HG02840 (cell line): ENCODE data around the gene LRRC8B.
"Not testable (repeated sequence)": the region's sequence is repeated elsewhere in the genome, so short reads cannot be mapped to it uniquely, and the experiment has no call there.

ENCODE experiments used
- ATAC-seq: cut with Tn5 transposase; IDR thresholded peaks from one replicate; pipeline ENCODE4 v1.9.1; 2021; ENCODE audit warnings: mild to moderate bottlenecking, moderate library complexity, moderate number of reproducible peaks; ENCODE audit not compliant: unreplicated experiment, low FRiP score

Gene LRRC8B

DNA sequence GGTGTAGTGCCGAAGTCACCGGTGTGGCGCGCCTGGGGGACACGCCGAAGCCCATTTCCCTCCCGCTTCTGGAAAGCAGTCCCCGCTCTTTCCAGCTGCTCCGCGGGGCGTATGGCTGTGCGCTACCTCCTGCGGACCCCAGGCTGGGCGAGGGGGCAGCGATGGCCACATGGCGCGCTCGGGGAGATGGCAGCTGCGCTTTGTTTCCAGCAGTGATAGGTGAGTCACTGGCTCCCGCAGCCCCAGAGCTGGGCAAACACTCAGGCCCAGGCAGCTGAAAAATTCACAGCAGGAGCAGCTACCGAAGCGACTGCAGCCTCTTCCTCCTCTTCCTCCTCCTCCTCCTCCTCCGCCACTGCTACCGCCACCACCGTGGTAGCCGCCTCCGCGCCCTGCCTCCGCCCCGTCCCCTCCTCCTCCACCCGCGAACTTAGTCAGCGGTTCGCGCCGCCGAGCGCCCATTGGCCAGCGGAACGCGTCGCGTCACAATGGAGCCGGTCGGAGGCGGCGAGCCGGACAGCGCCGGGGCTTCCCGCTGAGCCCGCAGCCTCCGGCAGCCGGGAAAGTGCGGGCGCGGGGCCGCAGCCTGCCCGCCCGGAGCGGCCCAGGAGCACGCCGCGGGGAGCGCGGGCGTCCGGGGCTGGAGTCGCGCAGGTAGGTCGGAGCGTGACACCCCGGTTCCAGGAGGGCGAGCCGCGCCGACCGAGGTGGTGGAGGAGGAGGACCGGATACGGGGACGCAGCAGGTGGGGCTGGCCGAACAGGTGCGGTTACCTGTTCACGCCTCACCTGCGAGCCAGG lies at the start of gene LRRC8B:
Gene LRRC8B (plus strand): TSS at position 461 of the 800 bp plus-strand sequence. CDS start 57,822 bp downstream, outside the sequence.
- ATAC-seq, result peak; percentile 85

DNA sequence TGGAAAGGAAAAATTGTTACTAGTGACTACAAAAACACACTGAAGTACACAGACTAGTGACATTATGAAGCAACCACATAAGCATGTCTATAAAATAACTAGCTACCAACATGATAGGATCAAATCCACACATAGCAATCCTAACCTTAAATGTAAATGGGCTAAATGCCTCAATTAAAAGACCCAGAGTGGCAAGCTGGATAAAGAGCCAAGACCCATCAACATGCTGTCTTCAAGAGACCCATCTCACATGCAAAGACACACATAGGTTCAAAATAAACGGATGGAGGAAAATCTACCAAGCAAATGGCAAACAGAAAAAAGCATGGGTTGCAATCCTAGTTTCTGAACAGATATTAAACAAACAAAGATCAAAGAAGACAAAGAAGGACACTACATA lies 49.4 kb upstream of the LRRC8B start:
- ATAC-seq, result no peak

DNA sequence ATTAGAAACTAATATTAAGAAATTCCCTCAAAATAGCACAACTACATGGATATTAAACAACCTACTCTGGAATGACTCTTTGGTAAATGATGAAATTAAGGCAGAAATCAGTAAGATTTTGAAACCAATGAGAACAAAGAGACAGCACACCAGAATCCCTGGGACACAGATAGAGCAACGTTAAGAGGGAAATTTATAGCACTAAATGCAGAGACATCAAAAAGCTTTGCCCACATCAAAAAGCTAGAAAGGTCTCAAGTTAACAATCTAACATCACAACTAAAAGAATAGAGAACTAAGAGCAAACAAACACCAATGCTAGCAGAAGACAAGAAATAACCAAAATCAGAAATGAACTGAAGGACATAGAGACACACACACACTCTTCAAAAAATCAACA lies 48.6 kb upstream of the LRRC8B start:
- no peak for ATAC-seq

DNA sequence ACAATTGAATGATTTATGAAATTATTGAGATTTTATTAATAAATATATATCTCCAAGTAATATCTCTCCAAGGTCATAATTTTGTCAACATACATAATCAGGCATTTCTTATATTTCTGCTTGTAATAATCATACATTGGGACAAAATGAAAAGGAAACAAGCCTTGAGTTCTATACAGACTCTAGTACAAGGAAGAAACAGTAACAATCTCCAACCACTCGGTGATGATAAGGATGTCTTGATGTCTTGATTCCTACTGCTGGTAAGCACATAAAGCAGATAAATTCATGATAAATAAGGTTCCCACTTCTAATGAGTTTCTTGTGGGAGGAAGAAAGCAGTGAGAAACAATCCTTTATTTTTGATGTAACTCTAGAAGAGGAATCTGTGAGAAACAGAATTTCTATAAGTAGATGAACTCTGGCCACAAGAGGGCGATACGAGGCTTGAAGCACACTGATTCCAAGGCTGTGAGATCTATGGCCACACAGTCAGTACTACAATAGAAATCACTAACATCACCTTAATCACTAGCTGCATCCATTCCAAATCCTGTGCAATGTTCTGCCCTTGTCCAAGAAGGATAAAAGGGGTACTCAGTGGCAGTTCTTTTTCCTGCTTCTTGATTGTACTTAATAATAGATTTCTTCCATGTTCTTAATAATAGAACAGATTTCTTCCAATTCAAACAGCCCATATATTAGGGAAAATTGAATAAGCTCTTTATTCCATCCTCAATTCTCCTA lies 41.4 kb upstream of the LRRC8B start:
- no peak for ATAC-seq

DNA sequence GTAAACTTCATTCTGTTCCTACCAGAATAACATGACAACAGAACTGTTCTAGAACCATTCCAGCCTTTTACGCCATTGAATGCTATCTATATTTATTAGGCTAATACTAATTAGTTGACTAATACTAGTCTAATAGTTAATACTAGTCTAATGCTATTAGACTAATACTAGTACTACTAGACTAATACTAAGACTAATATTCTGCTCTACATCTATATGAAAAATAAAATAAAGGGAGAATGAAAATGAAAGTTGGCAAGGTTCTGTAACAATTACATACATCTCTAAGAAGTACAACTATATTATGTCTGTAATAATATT lies 40.9 kb upstream of the LRRC8B start:
- no peak for ATAC-seq

DNA sequence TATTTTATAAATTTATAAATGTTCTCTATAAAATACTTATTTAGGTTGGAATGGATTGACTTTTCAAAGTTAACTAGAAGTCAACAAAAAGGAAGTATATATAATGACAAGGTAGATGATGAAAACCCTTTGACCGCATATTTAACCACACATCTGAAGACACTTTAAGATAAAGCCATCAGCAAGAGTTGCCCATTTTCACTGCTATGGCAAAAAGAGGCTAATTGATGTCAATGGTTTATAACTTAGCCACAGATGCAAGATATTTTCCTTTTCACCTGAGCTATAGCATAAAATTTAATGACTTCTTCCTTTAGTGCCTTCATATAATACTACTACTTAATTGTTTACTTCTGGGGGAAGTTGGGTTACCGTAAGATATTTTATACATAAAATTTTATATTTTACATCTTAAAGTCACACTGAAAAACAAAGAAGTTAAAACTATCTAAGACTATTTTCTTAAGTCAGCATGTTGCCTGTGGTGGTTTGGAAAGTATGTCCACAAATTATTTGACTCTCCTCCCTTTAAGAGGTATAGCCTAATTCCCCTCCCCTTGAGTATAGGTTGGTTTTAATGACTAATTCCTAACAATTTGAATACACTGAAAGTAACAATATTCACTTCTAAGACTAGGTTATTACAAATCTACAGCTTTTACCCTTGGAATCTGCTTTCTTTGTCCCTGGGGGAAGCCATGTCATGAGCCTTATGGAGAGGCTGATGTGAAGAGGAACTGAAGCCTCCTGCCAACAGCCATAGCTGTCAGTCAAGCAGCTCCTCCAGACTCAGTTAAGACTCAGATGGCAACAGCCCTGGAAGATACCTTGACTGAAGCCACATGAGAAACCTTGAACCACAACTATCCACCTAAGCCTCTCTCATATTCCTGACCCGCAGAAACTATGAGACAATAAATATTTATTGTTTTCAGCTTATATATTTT lies 40.3 kb upstream of the LRRC8B start:
- no peak for ATAC-seq

DNA sequence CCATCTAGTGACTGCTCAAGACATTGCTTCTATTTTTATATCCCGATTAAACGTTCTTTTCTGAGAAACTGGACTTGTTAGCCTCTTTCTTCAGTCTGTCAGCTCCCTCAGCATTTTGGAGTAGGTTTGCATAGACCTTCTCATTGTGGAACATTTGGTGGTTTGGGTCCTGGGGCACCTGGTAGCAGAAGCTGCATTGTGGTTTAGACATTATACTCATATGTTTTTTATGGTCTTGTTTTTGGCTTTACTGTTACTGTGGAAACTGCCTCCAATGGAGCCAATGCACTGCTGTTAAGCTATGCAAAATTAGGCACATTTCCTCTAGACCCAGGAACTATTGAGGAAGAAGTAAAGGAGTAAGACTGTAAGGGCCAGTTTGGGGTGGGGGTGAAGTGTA lies 36.7 kb upstream of the LRRC8B start:
- ATAC-seq, result no peak

DNA sequence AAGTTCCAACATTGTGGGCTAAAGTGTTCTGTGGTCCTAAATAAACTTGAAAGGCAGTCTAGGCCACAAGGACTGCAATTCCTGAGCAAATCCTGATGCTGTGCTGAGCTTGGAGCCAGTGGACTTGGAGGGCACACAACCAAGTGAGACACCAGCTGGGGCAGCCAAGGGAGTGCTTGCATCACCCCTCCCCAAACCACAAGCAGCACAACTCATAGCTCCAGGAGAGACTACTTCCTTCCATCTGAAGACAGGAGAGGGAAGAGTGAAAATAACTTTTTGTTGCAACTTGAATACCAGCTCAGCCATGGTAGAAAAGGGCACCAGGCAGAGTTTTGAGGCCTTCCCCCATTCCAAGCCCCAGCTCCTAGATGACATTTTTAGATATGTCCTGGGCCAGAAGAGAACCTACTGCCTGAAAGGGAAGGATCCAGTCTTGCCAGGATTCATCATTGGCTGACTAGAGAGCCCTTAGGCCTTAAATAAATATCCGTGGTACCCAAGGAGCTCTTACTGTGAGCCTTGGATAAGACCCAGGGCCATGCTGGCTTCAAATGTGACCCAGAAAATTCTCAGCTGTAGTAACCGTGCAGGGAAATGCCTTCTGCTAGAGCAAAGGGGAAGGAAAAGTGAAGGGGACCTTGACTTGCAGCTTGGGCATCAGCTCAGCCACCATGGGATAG lies 35.4 kb upstream of the LRRC8B start:
- no peak for ATAC-seq

DNA sequence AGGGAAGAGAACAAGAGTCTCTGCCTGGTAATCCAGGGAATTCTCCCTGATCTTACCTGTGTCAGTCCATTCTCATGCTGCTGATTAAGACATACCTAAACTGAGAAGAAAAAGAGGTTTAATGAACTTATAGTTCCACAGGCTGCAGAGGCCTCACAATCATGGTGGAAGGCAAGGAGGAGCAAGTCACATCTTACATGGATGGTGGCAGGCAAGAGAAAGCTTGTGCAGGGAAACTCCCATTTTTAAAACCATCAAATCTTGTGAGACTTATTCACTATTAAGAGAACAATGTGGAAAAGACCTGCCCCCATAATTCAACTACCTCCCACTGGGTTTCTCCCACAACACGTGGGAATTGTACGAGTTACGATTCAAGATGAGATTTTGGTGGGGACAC lies 34.2 kb upstream of the LRRC8B start:
- no peak for ATAC-seq

DNA sequence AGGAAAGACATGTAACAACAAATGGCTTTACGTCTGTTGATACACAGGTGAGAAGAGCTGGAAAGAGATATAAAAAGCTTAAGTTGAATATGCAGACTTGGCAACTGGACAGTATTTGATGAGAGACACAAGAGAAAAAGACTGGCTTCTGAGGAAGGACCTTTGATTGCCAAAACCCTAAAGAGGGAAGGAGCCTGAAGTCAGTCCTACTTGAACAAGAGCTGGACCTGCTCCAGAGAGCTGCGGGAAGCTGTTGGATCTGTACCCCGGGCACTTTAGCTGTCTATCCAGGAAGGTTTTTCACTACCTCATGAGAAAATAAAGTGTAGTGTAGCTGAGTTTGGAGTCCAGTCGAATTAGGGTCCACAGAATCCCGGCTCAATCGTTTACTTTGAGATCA lies 25.3 kb upstream of the LRRC8B start:
- ATAC-seq, result no peak

DNA sequence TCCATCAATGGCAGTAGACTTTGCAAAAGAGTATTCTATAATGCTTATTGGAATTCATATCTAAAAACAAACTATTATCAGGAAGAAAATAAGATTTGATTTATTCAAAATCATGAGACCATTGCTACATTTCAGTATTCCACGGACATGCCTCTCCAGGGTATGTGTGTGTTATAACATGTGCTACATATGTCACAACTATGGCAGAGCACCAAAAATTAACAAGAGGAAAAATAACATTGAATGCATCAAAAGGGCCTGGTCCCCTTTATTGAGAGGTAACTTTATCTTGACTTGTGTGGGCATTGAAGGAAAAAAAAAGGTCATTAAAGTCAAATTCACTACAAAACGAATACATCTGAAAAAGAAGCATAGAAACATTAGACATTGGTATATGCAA lies 22.6 kb upstream of the LRRC8B start:
- ATAC-seq, result no peak

DNA sequence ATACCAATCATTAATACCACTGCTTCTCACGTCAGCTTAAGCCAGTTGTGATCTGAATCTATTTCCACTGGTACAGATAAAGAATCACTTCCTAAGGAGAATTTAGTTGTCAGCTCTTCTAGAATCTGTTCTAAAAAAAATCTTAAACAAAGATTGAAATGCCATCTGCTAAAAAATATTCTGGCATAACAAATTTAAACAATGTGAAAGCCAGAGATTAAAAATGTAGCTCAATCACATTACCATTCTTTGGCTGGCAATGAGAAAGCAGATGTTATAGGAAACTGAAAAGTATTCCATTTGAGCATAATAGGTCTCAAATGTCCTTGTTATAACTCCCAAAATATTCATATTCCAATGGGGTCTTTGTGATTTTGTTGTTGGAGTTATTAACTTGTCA lies 21.7 kb upstream of the LRRC8B start:
- ATAC-seq, result no peak

DNA sequence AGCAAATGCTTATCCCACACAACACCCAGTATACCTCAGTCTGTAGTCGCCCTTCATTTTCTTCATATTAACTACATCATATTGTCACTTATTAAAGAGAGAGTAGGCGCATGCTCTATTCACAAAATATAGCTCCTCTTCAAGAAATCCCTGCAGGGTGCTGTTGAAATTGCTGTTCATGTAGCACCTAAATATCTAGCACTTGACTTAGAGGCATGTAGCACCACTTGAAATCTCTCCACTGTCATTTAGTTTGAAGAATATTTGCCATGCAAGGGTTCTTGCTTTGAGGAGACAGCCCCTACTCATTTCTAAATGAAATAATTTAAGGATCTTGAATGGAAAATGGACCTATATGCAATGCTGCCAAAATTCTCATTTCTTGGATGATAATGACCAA lies 20.9 kb upstream of the LRRC8B start:
- no peak for ATAC-seq

DNA sequence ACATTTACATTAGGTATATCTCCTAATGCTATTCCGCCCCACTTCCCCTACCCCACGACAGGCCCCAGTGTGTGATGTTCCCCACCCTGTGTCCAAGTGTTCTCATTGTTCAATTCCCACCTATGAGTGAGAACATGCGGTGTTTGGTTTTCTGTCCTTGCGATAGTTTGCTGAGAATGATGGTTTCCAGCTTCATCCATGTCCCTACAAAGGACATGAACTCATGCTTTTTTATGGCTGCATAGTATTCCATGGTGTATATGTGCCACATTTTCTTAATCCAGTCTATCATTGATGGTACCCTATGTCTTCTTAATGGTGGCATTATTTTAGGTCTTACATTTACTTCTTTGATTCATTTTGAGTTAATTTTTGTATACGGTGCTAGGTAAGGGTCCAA lies 14.6 kb upstream of the LRRC8B start:
- not testable (repeated sequence) for ATAC-seq

DNA sequence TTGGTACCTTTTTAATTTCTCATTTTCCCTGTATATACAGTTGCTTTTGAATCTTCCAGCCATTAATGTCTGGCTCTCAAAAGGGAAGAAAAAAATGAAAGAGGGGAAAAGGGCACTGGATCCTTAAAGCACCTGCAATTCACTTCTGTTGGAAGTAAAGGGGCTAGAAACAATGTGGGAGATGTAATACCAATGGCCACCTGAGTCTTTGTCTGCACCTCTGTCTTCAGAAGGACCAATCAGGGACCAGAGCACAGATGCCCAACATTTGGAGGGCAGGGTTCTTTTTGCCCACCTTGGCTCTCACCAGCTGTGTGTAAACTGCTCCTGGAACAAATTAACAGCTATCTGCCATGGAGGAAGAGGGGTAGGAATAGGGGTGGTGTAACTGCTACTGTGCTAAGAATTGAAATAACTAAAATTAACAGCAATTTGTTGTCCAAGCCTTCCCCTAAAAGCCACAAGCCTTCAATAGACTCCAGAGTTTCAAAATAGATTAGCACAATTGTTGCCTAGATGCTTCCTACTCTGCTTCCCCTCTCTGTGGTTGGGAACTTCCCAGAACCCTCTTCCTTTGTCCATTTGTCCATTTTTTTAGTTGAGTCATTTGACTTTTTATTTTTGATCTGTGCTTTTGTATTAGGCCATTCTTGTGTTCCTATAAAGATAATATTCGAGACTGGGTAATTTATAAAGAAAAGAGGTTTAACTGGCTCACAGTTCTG lies 11.5 kb upstream of the LRRC8B start:
- ATAC-seq, result no peak

DNA sequence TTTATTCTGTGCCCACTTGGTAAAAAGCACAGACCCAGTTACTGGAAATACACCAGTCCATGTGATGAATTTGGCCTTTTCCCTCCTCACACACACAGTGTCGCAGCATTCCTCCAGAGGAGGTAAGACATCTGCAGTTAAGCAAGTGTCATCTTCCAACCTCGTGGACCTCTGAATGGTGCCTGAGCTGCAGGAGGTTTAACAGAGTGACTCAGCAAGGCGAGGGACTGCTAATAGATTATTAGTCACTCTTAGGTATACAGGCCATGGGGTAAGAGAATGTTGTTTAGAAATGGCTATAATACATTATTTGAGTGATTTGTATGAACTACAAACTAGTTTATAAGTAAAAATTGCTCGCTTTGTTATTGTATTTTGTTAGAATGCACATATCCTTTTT lies 8.6 kb upstream of the LRRC8B start:
- ATAC-seq, result no peak

DNA sequence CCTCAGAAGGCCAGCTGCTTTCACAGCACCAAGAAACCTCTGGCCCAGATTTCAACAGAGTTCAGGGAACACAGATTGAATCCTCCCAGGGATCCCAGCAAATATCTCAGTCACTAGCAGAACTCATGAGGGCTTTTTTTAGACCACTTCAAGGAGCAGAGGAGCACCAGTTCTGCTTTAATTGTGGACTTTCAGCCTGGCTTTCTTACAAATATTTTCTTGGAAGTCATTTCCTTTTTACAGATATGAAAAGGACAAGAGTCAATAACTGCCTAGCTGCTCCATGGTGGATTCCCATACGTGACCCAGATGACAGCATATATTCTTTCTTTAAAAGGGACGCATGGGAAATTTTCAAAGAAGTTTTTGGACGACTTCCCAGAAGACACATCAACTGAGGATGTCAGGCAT lies 6.4 kb upstream of the LRRC8B start:
- no peak for ATAC-seq

DNA sequence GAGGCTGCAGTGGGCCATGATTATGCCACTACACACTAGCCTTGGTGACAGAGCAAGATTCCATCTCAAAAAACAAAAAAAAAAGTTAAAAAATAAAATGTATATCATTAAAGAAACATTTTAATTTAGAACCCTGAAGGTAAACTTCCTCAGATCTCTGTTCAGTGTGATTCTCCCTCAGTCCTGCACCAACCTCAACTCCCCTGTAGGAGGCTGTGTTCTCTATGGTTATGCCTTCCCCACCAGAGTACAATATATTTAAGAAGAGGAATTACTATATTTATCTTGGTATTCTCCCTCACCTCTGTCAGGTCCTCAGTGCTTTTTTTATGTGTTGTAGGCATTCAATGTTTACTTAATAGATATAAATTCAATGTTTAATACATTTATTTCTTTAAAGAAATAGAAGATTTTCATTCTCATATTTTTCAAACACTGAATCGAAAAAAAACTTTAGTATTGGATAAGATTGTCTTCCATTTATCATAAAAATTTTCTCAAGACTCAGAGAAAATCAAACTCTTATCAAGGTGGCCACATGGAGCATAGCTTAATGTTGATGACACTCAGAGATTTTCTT lies 4.8 kb upstream of the LRRC8B start:
- ATAC-seq, result peak; percentile 45

DNA sequence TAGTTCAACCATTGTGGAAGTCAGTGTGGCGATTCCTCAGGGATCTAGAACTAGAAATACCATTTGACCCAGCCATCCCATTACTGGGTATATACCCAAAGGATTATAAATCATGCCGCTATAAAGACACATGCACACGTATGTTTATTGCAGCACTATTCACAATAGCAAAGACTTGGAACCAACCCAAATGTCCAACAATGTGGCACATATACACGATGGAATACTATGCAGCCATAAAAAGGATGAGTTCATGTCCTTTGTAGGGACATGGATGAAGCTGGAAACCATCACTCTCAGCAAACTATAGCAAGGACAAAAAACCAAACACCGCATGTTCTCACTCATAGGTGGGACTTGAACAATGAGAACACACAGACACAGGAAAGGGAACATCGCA lies 2.7 kb upstream of the LRRC8B start:
- not testable (repeated sequence) for ATAC-seq
